ENCODE measurements around the gene EFL1.

Gene EFL1

DNA sequence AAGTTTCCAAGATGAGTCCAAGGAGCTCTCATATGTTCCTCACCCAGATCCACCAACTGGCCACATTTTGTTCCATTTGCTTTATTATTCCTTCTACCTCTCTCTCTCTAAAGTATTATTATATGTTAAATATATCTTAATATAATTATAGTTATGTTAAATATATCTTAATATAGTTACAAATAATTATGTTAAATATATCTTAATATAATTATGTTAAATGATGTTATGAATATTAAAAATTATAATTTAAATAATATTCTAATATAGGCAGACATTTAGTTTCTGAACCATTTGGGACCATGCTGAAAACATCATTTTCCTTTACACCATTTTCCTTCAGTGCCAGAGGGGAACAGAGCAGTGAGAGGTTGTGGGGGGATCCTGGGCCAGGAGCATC, 166.7 kb downstream of the EFL1 start:
- no peak for DNase-seq (ENCODE audit: low read depth)
- TF ChIP-seq CTCF (IDR thresholded peaks at IDR 0.05; ENCODE audit: insufficient read depth, low read depth, low read length, missing control alignments): no peak
- no peak overlapping the region for H3K4me3 ChIP-seq (ENCODE audit: low read depth, low read length)

GRCh38 chr15:82093774-82094211, 168.7 kb downstream of the EFL1 start:
- H3K4me3 ChIP-seq (ENCODE audit: low read depth, low read length): no peak overlapping the region
- no peak for TF ChIP-seq CTCF (IDR thresholded peaks at IDR 0.05; ENCODE audit: insufficient read depth, low read depth, low read length, missing control alignments)
- DNase-seq (ENCODE audit: low read depth): no peak

DNA sequence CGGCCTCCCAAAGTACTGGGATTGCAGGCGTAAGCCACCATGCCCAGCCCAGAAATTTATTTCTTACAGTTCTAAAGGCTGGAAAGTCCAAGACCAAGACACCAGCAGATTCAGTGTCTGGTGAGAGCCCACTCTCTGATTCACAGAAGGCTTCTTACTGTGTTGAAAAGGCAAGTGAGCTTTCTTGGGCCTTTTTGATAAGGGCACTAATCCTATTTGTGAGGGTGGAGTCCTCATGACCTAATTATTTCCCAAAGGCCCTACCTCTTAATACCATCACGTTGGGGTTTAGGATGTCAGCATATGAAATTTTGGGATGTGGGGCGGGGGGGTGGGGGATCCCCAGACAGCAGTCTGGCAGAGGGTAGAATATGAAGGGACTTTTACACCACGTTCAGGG, 169.2 kb downstream of the EFL1 start:
- no peak for TF ChIP-seq CTCF (IDR thresholded peaks at IDR 0.05; ENCODE audit: insufficient read depth, low read depth, low read length, missing control alignments)
- no peak overlapping the region for H3K4me3 ChIP-seq (ENCODE audit: low read depth, low read length)
- DNase-seq (ENCODE audit: low read depth): no peak

DNA sequence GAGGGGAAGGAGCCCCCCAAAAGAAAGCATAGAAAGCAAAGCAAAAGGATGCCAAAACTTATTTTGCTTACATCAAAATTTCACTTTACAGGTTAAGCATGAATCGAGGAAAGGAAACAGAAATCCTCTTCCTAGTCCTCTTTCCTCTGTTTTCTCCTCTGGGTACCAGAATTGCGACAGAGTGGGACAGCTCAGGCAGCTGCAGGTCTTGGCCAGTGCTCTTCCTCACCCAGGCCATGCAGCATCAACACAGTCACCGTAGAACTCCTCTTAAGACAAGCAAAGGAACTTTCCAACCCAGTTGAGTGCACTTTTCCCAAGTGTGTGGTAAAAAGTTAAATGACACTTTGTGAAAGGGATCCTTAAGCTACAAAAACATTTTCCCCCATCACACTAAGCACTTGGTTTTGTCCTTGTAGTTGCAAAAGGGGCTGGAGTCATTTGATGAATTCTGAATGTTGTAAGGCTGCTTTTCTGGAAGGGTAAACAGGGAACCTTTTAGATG, 170.8 kb downstream of the EFL1 start:
- TF ChIP-seq CTCF (IDR thresholded peaks at IDR 0.05; ENCODE audit: insufficient read depth, low read depth, low read length, missing control alignments): no peak
- H3K4me3 ChIP-seq (ENCODE audit: low read depth, low read length): no peak overlapping the region
- DNase-seq (ENCODE audit: low read depth): no peak

DNA sequence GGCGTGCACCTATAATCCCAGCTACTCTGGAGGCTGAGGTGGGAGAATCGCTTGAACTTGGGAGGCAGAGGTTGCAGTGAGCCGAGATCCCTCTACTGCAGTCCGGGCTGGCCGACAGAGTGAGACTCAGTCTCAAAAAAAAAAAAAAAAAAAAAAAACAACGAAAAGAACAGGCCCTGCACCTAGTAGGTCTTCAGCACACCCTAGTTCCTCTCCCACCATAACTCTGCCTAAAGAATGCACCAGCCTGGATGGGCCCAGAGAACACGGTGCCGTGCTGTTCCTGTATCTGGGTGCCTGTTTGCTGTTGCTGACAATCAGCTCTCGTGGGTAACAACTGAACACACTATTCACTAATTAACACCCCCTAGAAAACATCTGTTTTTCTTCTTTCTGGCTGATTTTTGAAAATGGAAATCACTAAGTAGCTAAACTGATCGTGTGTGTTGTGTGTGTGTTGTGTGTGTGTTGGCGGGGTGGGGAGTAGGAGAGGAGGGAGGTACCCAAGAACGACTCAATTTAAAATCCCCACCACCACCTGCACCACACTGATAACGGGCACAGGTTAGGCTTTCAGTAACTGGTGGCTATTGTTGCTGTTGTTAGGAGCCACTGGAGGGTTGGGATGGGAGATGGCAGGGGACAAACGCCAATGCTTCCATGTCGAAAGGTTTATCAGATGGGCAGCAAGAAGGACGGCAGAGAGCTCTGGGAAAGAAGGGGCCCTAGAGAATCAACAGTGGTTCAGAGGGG, 176.1 kb downstream of the EFL1 start:
- no peak for TF ChIP-seq CTCF (IDR thresholded peaks at IDR 0.05; ENCODE audit: insufficient read depth, low read depth, low read length, missing control alignments)
- no peak for DNase-seq (ENCODE audit: low read depth)

DNA sequence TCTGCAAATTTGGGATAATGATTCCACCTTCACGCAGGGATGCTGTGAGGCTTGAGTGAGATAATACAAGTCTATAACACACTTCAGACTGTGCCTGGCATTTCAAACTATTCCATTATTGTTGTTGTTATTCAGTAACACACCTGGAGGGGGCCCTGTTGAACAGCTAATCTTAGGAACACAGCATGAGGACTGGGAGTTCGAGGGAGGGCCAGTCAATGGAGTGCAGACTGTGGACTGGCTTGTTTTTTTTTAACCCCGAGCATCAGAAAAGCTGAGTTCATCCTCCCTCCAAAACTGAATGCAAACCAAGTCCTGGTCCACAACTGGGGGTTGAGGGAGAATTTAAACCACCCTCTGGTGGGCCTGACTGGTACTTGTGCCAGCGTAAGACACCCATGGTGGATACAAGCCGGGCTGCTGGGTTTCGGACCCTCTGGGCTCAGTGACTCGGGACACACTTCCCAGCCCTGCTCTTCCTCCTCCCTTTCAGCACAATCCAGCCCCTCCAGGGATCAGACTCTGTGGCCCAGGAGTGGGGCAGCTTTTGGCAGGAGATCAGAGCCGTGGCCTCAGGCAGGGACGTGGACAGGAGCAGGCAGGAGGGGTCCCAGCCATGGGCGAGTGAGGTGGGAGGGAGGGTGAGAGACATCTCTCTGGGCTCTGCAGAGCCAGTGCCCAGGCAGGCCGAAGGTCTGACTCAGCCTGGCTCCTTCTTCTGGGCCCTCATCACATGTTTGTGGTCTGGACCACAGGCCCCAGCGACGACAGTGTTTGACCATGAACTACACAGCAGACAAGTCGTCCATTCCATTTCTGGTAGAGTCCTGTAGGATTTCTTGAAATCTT, 180.4 kb downstream of the EFL1 start:
- TF ChIP-seq CTCF (IDR thresholded peaks at IDR 0.05; ENCODE audit: insufficient read depth, low read depth, low read length, missing control alignments): no peak
- DNase-seq (ENCODE audit: low read depth): peak; percentile 38
- H3K4me3 ChIP-seq (ENCODE audit: low read depth, low read length): no peak overlapping the region

More for the DNA sequence above, 176.1 kb downstream of the EFL1 start:
- H3K4me3 ChIP-seq (ENCODE audit: low read depth, low read length): no peak overlapping the region

Data from GM12865 (cell line).